Measurements from ENCODE around the gene DGKI. TPM values are rescaled to one million over a fixed set of nuclear protein-coding genes. Genes with fewer than 3 reads are reported as not detected.

DGKI gene
- total RNA-seq, 1 donor from 2014 or later: 0.69 TPM

GRCh38 chr7:137443616-137444015 lies 403.2 kb downstream of the DGKI start:
- no peak overlapping the region for H3K4me3 Mint-ChIP-seq (ENCODE audit: unreplicated experiment)
- H3K9me3 Mint-ChIP-seq (ENCODE audit: unreplicated experiment): no peaks in the 10 kb centered on the region
- no peak for DNase-seq (ENCODE audit: low spot score)
- no peaks in the 10 kb centered on the region for H3K36me3 Mint-ChIP-seq (ENCODE audit: low read depth, unreplicated experiment)
- no peak for TF ChIP-seq CTCF (IDR thresholded peaks at IDR 0.05; ENCODE audit: unreplicated experiment)
- H3K27ac Mint-ChIP-seq (ENCODE audit: unreplicated experiment): no peak overlapping the region
- no peaks in the 10 kb centered on the region for H3K27me3 Mint-ChIP-seq (ENCODE audit: unreplicated experiment)
- no peaks in the 10 kb centered on the region for H3K4me1 Mint-ChIP-seq (ENCODE audit: unreplicated experiment)

- H3K36me3 Mint-ChIP-seq (ENCODE audit: low read depth, unreplicated experiment): no peaks in the 10 kb centered on the region
- no peaks in the 10 kb centered on the region for H3K4me1 Mint-ChIP-seq (ENCODE audit: unreplicated experiment)
- no peak overlapping the region for H3K27ac Mint-ChIP-seq (ENCODE audit: unreplicated experiment)
- no peak for TF ChIP-seq CTCF (IDR thresholded peaks at IDR 0.05; ENCODE audit: unreplicated experiment)
- no peak overlapping the region for H3K4me3 Mint-ChIP-seq (ENCODE audit: unreplicated experiment)
- H3K9me3 Mint-ChIP-seq (ENCODE audit: unreplicated experiment): no peaks in the 10 kb centered on the region
- no peaks in the 10 kb centered on the region for H3K27me3 Mint-ChIP-seq (ENCODE audit: unreplicated experiment)
- DNase-seq (ENCODE audit: low spot score): no peak
Measured at GRCh38 chr7:137441451-137441850, 405.3 kb downstream of the DGKI start.

GRCh38 chr7:137439829-137440825 lies 406.6 kb downstream of the DGKI start:
- Mint-ChIP-seq H3K4me1 (ENCODE audit: unreplicated experiment) (no peaks in the 10 kb centered on the region), H3K36me3 (ENCODE audit: low read depth, unreplicated experiment) (no peaks in the 10 kb centered on the region), H3K4me3 (ENCODE audit: unreplicated experiment) (no peak overlapping the region), H3K27ac (ENCODE audit: unreplicated experiment) (no peak overlapping the region), H3K9me3 (ENCODE audit: unreplicated experiment) (no peaks in the 10 kb centered on the region), H3K27me3 (ENCODE audit: unreplicated experiment) (no peaks in the 10 kb centered on the region)
- TF ChIP-seq CTCF (IDR thresholded peaks at IDR 0.05; ENCODE audit: unreplicated experiment): no peak
- no peak for DNase-seq (ENCODE audit: low spot score)

GRCh38 chr7:137434946-137435345 lies 411.8 kb downstream of the DGKI start:
- no peak for DNase-seq (ENCODE audit: low spot score)
- Mint-ChIP-seq H3K27me3 (ENCODE audit: unreplicated experiment) (no peaks in the 10 kb centered on the region), H3K9me3 (ENCODE audit: unreplicated experiment) (no peaks in the 10 kb centered on the region), H3K36me3 (ENCODE audit: low read depth, unreplicated experiment) (no peaks in the 10 kb centered on the region), H3K4me1 (ENCODE audit: unreplicated experiment) (no peaks in the 10 kb centered on the region), H3K4me3 (ENCODE audit: unreplicated experiment) (no peak overlapping the region), H3K27ac (ENCODE audit: unreplicated experiment) (no peak overlapping the region)
- no peak for TF ChIP-seq CTCF (IDR thresholded peaks at IDR 0.05; ENCODE audit: unreplicated experiment)

- H3K9me3 Mint-ChIP-seq (ENCODE audit: unreplicated experiment): no peaks in the 10 kb centered on the region
- TF ChIP-seq CTCF (IDR thresholded peaks at IDR 0.05; ENCODE audit: unreplicated experiment): no peak
- no peaks in the 10 kb centered on the region for H3K27me3 Mint-ChIP-seq (ENCODE audit: unreplicated experiment)
- no peaks in the 10 kb centered on the region for H3K36me3 Mint-ChIP-seq (ENCODE audit: low read depth, unreplicated experiment)
- no peak overlapping the region for H3K27ac Mint-ChIP-seq (ENCODE audit: unreplicated experiment)
- no peak overlapping the region for H3K4me3 Mint-ChIP-seq (ENCODE audit: unreplicated experiment)
- no peaks in the 10 kb centered on the region for H3K4me1 Mint-ChIP-seq (ENCODE audit: unreplicated experiment)
- no peak for DNase-seq (ENCODE audit: low spot score)
Measured at GRCh38 chr7:137434530-137434929, 412.2 kb downstream of the DGKI start.

All from endothelial cell (in vitro differentiated cells).